ENCODE results near the gene CACYBP. TPM values are rescaled to one million over a fixed set of nuclear protein-coding genes. Genes with fewer than 3 reads are reported as not detected.
A peak's percentile ranks its signal among the peaks of the same experiment; 100 is the strongest.

Gene CACYBP
- total RNA-seq, 1 experiment from 2014 or later: 342 TPM

- no peaks in the 10 kb centered on the region for H3K9me2 ChIP-seq (replicated peaks; ENCODE audit: low read length)
- ChIA-PET POLR2A (ENCODE audit: unreplicated experiment) (no interaction called here), CTCF (no interaction called here)
- TF ChIP-seq EZH2 (IDR thresholded peaks at IDR 0.05; ENCODE audit: low read length, unreplicated experiment) (no peak), CTCF (conservative IDR thresholded peaks at IDR 0.05; ENCODE audit: low read depth, low read length) (no peak), EZH2phosphoT487 (IDR thresholded peaks at IDR 0.05; ENCODE audit: borderline replicate concordance, low read length) (no peak)
- peaks cover 7% of the 10 kb centered on the region; the same call in 1 of the 2 replicates for H3K4me1 ChIP-seq (ENCODE audit: insufficient read depth, low read length)
- H3K27me3 ChIP-seq (ENCODE audit: low read length): no peaks in the 10 kb centered on the region
- H3K9me3 ChIP-seq (ENCODE audit: low read length): no peaks in the 10 kb centered on the region
- no peaks in the 10 kb centered on the region for H3K36me3 ChIP-seq (ENCODE audit: low read depth, low read length)
- H3K9ac ChIP-seq (ENCODE audit: low read length): no peak overlapping the region
- no peaks in the 10 kb centered on the region for H3F3A ChIP-seq (ENCODE audit: low read length, unreplicated experiment)
- H3K27ac ChIP-seq (ENCODE audit: low read length): no peak overlapping the region
- intact Hi-C loops (cut with micrococcal nuclease): no loop called here
- no peak for DNase-seq
- H3K4me3 ChIP-seq (ENCODE audit: low read length): no peak overlapping the region
- no peak overlapping the region for H3K4me2 ChIP-seq (ENCODE audit: low read length)
- no peak overlapping the region for H2AFZ ChIP-seq (ENCODE audit: low read length)
- H3K79me2 ChIP-seq (ENCODE audit: low read length): no peaks in the 10 kb centered on the region
- no peak for ATAC-seq
- BruUV-seq (replicated peaks): no TSS peak
- no peaks in the 10 kb centered on the region for H4K20me1 ChIP-seq (ENCODE audit: low read length)
Observed at GRCh38 chr1:174988539-174988938, 11.2 kb upstream of the CACYBP start.

GRCh38 chr1:174988986-174989385, 10.8 kb upstream of the CACYBP start:
- ATAC-seq (no peak), DNase-seq (no peak)
- no peaks in the 10 kb centered on the region for H3K79me2 ChIP-seq (ENCODE audit: low read length)
- no TSS peak for BruUV-seq (replicated peaks)
- no peaks in the 10 kb centered on the region for H3K9me2 ChIP-seq (replicated peaks; ENCODE audit: low read length)
- TF ChIP-seq EZH2 (IDR thresholded peaks at IDR 0.05; ENCODE audit: low read length, unreplicated experiment) (no peak), EZH2phosphoT487 (IDR thresholded peaks at IDR 0.05; ENCODE audit: borderline replicate concordance, low read length) (no peak), CTCF (conservative IDR thresholded peaks at IDR 0.05; ENCODE audit: low read depth, low read length) (no peak)
- CTCF ChIA-PET: no interaction called here
- no peak overlapping the region for H3K4me2 ChIP-seq (ENCODE audit: low read length)
- peaks cover 7% of the 10 kb centered on the region; the same call in 1 of the 2 replicates for H3K4me1 ChIP-seq (ENCODE audit: insufficient read depth, low read length)
- no peaks in the 10 kb centered on the region for H4K20me1 ChIP-seq (ENCODE audit: low read length)
- H3K4me3 ChIP-seq (ENCODE audit: low read length): no peak overlapping the region
- H3F3A ChIP-seq (ENCODE audit: low read length, unreplicated experiment): no peaks in the 10 kb centered on the region
- H3K36me3 ChIP-seq (ENCODE audit: low read depth, low read length): no peaks in the 10 kb centered on the region
- H3K27me3 ChIP-seq (ENCODE audit: low read length): no peaks in the 10 kb centered on the region
- H3K27ac ChIP-seq (ENCODE audit: low read length): no peak overlapping the region
- intact Hi-C loops (cut with micrococcal nuclease): no loop called here
- POLR2A ChIA-PET (ENCODE audit: unreplicated experiment): no interaction called here
- no peak overlapping the region for H3K9ac ChIP-seq (ENCODE audit: low read length)
- no peaks in the 10 kb centered on the region for H3K9me3 ChIP-seq (ENCODE audit: low read length)
- H2AFZ ChIP-seq (ENCODE audit: low read length): no peak overlapping the region

- intact Hi-C loops (cut with micrococcal nuclease): no loop called here
- Histone ChIP-seq H3K79me2 (ENCODE audit: low read length) (no peaks in the 10 kb centered on the region), H3K9ac (ENCODE audit: low read length) (peak overlapping the region; percentile 61; the same call in 1 of the 2 replicates), H2AFZ (ENCODE audit: low read length) (peak overlapping the region; percentile 89; the same call in 1 of the 2 replicates), H3K9me2 (replicated peaks; ENCODE audit: low read length) (no peaks in the 10 kb centered on the region), H3F3A (ENCODE audit: low read length, unreplicated experiment) (no peaks in the 10 kb centered on the region), H4K20me1 (ENCODE audit: low read length) (no peaks in the 10 kb centered on the region), H3K4me2 (ENCODE audit: low read length) (peak overlapping the region; percentile 93), H3K27me3 (ENCODE audit: low read length) (no peaks in the 10 kb centered on the region), H3K36me3 (ENCODE audit: low read depth, low read length) (no peaks in the 10 kb centered on the region), H3K27ac (ENCODE audit: low read length) (no peak overlapping the region), H3K4me3 (ENCODE audit: low read length) (no peak overlapping the region), H3K4me1 (ENCODE audit: insufficient read depth, low read length) (peaks cover 8% of the 10 kb centered on the region), H3K9me3 (ENCODE audit: low read length) (no peaks in the 10 kb centered on the region)
- BruUV-seq (replicated peaks): no TSS peak
- DNase-seq: no peak
- ATAC-seq: no peak
- TF ChIP-seq EZH2phosphoT487 (IDR thresholded peaks at IDR 0.05; ENCODE audit: borderline replicate concordance, low read length) (no peak), EZH2 (IDR thresholded peaks at IDR 0.05; ENCODE audit: low read length, unreplicated experiment) (no peak), CTCF (conservative IDR thresholded peaks at IDR 0.05; ENCODE audit: low read depth, low read length) (no peak)
- ChIA-PET POLR2A (ENCODE audit: unreplicated experiment) (no interaction called here), CTCF (no interaction called here)
Observed at GRCh38 chr1:174989536-174990220, 10.1 kb upstream of the CACYBP start.

Measured in PC-3 (cell line).